Smooth muscle cell of trachea (primary cell): Measurements from ENCODE around the gene NAALADL2. TPM values are rescaled to one million over a fixed set of nuclear protein-coding genes. Genes with fewer than 3 reads are reported as not detected.

ENCODE experiments used
- total RNA-seq: library from RNA; depleted of rRNA; stranded (reverse); fragments of >200 nt; gene quantifications from 2 replicates; pipeline ENCODE4 v1.2.1, GENCODE V29; 2014

The NAALADL2 gene
- 19.2 and 19.7 TPM in 2 replicates for total RNA-seq

DNA sequence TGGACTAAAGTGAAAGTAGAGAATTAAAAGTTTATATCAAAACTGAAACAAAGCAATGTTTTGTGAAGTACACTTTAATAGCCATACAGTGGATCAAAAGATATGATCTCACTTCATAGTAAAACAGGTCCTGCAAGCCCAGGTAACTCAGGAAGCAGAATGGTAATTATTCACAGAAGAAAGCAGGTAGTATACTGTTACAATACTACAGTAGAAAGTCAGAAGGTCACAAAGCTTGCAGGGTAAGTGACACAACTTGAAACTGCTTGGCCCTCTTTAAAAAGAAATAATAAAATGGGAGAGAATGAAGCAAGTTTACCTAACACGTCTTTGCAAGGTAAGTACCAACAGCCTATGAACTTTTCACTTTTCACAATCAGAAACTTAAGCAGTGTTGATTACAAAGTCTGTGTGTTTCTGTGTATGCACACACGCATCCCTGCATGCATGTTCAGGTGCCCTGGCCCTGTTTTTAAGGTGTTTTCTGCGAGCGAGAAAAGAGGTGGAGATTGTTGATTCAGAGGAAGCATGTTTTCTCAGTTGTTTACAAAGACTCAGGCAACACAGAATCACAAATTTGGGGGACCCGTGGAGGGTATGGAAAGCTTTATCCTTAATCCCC, at the start of gene NAALADL2:
Gene NAALADL2 (plus strand): TSS at position 221 of the 622 bp plus-strand sequence.

